ENCODE measurements around the gene CHRNA4.

The CHRNA4 gene

GRCh38 chr20:63362436-63363009 lies 1.4 kb upstream of the CHRNA4 start:
- DNase-seq = no peak

GRCh38 chr20:63361519-63362435 lies 628 bp upstream of the CHRNA4 start:
- no peak for DNase-seq

- DNase-seq = no peak
Observed at GRCh38 chr20:63359937-63360849, 956 bp downstream of the CHRNA4 start.

- DNase-seq = no peak
Observed at GRCh38 chr20:63359164-63359934, 1.8 kb downstream of the CHRNA4 start.

GRCh38 chr20:63357921-63358905 lies 2.9 kb downstream of the CHRNA4 start:
- DNase-seq = no peak

GRCh38 chr20:63356931-63357879 lies 3.9 kb downstream of the CHRNA4 start:
- DNase-seq = no peak

- no peak for DNase-seq
Observed at GRCh38 chr20:63356511-63356910, 4.6 kb downstream of the CHRNA4 start.

- DNase-seq = no peak
Observed at GRCh38 chr20:63355781-63356295, 5.3 kb downstream of the CHRNA4 start.

GRCh38 chr20:63354636-63355350 lies 6.4 kb downstream of the CHRNA4 start:
- no peak for DNase-seq

- no peak for DNase-seq
Observed at GRCh38 chr20:63352811-63353221, 8.3 kb downstream of the CHRNA4 start.

- DNase-seq = no peak
Observed at GRCh38 chr20:63351811-63352591, 9.1 kb downstream of the CHRNA4 start.

- no peak for DNase-seq
Observed at GRCh38 chr20:63351326-63351700, 9.8 kb downstream of the CHRNA4 start.

GRCh38 chr20:63350597-63351325 lies 10.4 kb downstream of the CHRNA4 start:
- DNase-seq = no peak

- no peak for DNase-seq
Observed at GRCh38 chr20:63350196-63350595, 11.0 kb downstream of the CHRNA4 start.

GRCh38 chr20:63349516-63349895 lies 11.6 kb downstream of the CHRNA4 start:
- no peak for DNase-seq

- no peak for DNase-seq
Observed at GRCh38 chr20:63348828-63349515, 12.2 kb downstream of the CHRNA4 start.
